HS-27A (cell line): ENCODE data around the gene LHFPL2.

Experiments
- DNase-seq: peaks from one replicate; pipeline ENCODE4 v3.0.0-alpha.2; 2012; ENCODE audit warnings: low read depth, missing footprints

LHFPL2 gene

DNA sequence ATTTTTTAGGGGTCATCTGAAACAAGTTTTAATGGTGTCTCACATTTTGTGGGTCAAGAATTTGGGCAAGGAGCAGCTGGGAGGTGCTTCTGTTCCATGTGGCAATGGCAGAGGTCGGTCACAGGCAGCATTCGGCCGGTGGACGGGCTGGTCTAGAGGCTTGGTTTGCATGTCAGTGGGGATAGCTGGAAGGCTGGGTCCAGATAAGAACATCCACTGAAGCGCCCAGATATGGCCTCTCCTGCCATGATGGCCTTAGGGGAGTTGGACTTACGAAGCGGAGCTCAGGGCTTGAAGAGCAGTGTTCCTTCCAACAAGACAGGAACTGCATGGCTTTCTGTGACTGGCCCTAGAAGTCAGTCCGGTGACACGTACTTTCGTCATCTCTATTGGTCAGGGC is 30.3 kb downstream of the LHFPL2 start:
- DNase-seq = no peak

DNA sequence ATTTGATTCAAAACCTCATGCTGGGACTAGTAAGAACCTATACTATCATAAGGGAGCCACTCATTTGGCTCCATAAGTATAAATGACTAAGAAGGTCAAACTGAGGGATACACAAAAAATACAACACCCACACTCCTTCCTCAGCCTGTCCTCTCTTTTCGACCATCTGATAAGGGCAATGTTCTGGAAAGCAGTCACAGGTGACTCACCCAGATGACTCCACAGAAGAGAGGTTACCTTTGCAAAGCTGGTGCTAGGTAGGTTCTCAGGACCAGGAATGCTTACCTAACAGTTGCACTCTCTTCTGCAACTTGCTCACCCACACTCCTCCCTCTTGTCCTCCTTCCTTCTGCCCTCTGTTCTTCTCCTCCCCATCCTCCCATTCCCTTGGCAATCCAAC is 32.9 kb downstream of the LHFPL2 start:
- no peak for DNase-seq

DNA sequence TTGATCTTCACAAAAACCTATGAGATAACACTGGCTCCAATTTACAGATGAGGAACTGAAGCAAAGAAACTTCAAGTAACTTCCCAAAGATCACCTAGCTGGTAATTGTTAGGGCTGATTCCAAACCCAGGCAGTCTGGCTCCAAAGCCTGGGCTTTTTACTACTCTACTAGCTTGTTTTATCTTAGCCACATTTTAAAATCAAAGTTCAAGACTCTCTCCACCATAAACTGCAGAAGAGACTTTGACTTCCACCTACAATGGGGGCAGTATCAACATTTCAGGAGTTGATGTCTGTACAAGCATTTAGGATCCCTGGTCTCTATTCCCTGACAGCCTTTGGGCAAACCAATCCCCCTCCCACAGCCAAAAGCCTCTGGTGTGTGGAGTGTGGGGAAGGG is 33.8 kb downstream of the LHFPL2 start:
- DNase-seq = no peak

DNA sequence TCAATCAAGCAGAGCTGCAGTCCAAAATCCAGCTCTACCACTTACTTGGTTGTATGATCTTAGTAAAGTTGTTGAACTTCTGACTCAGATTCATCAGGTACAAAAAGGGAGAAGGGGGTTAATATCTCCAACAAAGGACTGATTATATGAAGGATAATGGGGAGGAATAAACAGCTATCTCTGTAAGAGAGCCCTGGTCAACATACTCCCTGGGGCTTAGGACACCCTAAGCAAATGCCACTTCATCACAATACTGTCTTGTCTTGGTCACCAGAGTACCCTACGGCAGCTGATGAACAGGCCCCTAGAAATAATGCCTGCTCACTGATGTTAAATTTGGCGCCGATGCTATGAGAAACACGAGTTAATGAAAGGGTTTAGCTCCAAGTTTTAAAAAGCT is 34.8 kb downstream of the LHFPL2 start:
- DNase-seq = no peak

DNA sequence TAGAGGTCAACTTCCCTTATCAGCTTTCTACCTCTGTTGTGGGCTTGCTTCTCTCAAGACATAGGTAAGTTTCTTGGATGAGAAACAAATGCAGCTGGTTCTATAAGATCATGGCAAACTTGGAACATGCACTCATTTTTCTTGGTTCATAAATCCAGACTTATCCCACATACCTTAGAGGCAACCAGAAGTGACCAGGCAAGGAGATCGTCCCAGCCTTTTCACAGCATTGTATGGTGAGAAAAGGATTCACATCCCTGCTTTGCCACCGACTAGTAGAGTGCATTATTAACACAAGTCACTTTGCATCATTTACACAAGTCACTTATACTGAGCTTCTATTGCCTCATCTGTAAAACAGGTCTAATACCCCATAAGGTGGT is 35.4 kb downstream of the LHFPL2 start:
- no peak for DNase-seq

DNA sequence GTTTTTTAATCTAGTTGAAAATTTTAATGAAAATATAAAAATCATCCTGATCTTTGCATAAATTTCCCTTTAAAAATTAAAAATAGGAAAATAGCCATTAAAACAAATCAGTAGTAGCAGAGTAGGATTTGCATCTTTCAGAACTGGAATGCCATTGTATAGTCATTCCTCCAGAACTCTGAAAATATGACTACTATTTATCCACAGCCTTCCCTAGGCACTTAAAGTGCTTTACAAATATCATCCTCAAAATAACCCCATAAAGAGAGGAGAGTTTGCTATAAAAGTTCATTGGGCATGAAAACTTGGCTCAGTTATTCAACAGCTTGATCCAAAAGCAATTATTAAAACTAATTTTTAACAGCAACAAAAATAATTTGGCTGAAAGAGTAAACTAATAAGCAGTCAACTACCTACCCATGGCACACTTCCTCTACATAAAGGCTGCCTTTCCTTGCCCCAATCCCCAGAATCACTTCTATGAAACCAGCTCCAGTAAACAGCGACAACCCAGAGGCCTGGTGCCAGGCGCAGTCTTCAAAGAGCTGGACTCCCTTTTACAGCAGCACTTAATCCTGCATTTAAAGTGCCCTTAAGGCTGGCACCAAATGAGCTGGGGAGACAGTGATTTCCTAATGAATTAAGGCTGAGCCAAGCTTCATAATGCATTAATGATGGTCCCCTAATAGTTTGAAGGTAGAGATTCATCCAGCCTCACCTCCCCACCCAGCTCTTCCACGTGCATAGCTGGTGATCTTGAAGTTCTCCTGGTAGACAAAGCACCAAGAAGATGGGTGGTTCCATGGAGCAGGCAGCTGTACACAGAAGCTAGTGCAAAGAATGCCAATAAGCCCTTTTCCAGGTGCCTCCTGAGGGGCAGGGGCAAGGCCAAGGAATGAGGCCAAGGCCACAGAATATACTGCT is 36.1 kb downstream of the LHFPL2 start:
- no peak for DNase-seq

DNA sequence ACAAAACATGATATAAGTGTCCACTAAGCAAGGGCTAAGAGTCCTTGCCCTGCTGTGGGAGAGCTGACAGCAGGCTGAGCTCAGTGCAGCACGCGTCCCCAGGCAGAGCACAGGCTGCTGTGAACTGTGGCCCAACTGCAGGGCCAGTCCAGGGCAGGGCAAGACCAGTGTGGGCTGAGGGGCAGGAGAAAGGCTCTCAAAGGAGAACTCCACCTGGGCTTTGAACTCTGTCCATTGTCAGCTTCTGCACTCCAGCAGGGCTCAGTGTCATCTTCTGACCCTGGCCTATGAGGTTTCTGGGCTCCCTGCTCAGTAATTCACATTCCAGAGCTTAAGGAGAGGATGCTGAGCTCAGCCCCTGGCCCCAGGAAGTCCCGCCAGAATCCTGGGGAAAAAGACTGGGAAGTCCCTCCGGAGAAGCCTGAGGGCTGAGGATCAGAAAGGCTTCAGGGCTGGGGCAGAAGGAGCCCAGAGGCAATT is 37.4 kb downstream of the LHFPL2 start:
- no peak for DNase-seq

DNA sequence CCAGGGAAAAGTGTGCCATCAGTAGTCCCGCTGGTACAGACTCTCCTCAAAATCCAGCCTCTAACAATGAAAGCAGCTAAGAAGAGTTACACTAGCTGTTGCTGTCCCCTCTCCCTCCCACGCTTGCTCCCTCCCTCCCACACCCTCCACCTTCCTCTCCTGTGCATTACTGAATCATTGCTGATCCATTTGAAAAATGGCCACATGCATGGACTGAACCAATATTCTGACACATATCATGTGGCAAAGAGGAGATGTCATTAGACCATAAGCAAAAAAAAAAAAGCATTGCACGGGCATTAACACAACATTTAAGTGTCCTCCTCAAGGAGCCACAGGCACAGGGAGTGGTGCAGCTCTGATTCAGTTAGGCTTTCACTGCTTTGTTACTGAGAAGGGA is 37.9 kb downstream of the LHFPL2 start:
- no peak for DNase-seq

DNA sequence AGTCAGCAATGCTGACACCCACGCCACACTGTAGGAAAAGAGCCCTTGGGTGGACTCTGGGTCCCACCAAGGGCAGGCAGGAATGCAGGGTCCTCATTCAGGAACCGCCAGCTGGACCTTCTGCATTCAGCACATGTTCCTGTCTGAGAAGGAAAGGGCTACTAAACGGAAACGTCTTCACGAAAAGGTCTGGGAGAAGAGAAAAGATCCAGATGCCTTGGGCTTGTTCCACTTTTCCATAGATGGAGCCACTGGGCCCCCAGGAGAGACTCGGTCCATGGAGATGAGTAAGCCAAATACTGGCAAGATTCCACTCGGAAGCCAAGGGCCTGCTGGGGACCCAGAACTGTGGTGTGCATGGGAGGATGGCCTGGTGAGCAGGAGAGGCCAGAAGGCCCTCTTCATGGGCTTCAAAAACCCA is 38.4 kb downstream of the LHFPL2 start:
- peak; percentile 46 for DNase-seq

DNA sequence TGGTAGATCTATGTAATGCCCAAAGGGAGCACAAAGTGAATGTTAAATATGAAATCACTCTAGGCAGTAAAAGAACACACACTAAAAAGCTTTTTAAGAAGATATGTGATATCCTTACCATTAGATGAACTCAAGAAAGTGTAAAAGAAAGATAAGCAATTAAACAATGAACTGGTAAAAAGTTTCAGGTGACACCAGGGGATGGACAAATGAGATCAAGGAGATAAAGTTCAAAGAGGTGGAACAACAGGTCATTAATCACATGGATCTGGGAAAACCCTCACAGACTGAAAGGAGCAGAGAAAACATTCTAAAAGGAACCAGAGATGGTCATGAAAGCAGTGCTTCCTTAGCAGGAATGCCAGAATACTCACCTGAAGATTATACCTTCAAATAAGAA is 40.7 kb downstream of the LHFPL2 start:
- DNase-seq = no peak

DNA sequence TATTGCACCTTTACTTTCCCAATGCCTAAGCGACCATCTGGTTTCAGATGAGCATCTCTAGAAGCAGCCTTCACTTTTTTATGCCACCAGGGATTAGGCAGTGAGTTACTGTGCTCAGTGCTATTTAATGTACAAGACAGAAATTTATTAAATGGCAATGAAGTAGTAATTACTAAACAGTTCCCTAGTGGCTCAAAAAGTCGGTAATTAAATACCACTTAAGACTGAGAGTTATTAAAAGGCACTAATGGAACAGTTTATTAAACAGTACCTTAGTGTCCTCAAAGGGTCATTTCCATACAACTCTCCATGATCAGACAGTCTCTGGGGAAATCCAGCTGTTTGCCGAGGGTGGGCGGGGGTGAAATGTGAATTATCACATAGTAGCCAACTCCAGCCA is 42.3 kb downstream of the LHFPL2 start:
- no peak for DNase-seq

DNA sequence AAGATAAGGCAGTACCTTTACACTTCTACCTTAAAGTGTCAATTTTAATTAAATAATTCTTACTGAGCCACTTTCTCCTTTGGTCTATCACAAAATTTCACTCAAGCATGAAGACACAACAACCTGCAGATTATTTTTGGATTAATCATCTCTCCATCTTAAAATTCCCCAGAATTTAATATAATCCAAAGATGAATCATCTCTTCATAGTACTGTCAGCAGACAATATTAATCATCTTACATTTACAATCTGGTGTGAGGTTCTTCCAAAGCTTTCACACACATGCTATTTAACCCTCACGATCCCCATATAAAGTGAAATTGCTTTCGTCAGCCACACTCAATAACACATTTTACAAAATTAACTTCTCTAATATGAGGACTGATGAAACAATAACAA is 43.0 kb downstream of the LHFPL2 start:
- DNase-seq = no peak

DNA sequence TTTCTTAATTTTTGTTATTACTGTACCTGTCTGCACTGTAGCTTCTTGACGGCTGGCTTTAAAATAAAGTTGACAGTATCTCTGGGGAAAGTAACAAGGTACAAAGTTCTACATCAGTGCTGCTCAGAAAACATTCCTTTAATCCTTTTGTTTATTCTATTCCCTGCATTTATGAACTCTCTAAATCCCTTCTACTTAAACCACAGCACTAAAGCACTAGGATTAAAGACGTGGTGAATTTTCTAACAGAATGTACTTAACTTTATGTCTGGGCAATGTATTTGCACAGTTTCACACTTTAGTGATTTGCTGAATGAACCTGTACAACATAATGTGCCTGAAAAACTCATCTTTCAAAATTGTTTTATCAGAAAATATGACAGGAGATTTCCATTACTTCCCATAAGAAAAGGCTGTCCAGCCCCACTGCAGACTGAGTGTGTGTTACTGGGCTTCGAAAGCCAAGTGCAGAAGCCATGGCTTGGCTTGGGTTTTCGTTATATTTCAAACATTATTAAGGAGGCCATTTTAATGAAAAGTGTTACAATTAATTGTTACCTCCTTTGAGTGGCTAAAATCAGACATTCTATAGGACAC is 43.8 kb downstream of the LHFPL2 start:
- DNase-seq = no peak

DNA sequence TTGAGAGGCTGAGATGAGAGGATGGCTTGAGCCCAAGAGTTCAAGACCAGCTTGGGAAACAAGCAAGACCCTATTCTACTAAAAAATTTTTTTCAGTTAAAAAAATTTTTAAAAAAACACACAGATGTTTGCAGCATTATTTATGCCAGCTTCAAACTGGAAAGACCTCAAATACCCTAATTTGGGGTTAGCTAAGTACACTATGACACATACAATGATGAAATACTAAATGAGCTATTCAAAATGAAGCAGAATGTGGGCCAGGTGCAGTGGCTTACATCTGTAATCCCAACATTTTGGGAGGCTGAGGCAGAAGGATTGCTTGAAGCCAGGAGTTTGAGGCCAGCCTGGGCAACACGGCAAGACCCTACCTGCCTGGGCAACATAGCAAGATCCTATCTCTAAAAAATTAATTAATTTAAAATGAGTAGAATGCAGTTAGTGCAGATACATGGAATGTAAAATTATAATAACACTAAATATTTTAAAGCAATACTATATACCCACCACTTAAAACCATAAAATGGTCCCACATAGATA is 44.9 kb downstream of the LHFPL2 start:
- DNase-seq = no peak

DNA sequence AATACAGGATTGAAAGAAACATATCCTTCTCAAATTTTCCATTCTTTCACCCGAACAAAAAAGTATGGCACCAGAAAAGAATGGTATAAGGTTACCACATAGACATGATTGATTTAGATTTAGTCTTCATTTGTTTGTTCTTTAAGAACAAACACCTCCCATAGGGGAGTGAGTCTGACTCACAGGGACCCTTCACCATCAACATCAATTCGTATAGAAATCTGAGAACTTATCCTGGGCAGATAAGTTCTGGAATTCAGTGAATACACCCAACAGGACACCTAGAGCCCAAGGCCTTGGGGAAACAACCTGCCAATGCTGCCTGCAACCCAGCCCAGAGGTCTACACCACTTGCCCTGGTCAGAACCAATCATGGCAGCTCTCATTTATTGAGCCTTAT is 46.2 kb downstream of the LHFPL2 start:
- DNase-seq = no peak

DNA sequence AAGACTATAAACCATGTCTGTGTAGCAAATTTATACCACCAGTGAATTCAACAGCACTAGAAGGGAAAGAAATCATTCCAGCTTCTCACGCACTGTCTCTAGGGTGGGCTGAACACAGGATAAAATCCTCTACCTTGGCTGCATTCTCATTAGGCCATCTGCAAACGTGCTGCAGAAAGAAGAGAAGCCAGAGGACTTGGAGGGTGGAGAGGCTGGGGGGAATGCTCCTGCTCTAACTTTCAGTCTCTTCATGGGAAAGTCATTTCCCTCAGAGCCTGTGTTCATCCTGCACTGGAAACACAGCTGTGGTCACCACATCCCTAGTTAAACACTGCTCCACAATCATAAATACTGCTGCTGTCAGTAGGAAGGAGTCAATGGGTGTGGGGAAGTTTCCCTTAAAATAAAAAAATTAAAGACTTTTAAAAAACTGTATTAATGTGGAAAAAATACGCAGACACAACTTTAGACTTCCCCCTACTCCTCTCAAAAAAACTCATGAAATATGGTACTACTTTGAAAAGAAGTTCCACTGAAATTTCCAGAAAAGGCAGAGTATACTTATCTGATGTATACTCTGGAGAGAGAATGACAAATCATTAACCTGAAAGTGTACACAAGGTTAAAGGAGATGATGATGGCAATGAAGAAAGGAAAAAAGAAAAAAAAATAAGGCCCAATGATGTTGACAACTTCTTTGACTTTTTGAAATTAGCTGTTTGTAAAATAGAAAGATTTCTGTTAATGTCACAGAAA is 46.8 kb downstream of the LHFPL2 start:
- DNase-seq = no peak

DNA sequence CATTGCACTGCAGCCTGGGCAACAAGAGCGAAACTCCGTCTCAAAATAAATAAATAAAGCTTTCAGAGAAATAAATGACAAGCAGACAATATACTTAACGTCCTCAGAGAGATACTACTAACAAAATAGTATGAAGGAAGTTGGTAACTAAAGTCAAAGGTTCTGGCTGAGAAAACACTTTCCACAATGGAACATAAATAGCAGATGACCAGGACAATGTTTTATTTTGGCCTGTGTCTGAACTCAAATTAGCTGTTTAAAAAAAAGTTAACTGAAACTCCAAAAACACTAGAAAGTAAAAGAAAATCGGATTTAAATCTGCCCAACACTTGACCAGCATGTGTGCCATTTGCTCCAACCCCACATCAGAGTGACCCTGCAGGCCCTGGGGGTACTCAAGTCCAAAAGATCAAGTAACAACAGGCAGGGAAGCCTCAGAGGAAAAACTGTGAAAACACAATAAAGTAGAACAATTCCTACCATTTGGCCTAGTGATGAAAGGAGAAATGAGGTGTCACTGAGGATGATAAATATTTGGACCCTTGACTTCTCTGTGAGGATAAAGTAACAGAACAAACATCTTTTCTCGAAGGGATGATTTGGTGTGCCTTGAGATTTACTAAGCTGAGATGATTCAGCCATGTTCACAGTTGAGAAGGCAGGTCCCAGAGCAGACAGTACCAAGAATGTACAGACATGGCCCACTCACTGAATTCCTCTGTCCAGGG is 47.7 kb downstream of the LHFPL2 start:
- no peak for DNase-seq

DNA sequence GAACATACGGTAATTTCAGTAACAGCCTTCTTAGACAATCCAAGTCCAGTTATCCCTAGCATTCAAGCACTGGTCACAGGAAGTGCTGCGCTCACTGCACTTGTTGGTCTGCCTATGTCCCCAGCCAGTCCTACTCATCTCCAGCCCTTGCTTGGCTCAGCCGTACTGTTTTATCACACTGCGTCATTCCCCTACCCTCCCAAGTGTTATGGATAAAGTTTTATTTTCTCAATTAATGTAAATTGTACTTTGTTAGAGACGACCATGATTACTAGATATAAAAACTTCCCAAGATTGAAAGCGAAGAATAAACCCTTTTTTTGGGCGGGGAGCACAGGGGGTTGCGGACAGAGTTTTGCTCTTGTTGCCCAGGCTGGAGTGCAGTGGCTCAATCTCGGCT is 49.6 kb downstream of the LHFPL2 start:
- no peak for DNase-seq

DNA sequence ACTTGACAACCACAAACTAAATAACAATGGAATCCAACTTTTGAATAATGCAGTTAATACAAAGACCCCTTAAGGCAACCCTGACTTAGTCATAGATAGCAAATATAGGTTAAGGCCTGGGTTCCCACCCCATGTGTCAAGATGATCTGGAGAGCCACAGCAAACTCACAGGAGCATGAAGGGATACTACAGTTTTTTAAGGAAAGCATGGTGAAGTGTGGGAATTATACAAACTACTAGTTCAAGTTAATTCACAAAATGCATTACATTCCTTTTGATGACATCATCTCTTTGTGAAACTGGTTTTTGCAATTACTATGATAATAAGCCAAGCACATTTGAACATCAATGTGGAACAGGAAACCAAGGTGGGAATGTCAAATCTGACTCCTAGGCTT is 50.6 kb downstream of the LHFPL2 start:
- DNase-seq = no peak

DNA sequence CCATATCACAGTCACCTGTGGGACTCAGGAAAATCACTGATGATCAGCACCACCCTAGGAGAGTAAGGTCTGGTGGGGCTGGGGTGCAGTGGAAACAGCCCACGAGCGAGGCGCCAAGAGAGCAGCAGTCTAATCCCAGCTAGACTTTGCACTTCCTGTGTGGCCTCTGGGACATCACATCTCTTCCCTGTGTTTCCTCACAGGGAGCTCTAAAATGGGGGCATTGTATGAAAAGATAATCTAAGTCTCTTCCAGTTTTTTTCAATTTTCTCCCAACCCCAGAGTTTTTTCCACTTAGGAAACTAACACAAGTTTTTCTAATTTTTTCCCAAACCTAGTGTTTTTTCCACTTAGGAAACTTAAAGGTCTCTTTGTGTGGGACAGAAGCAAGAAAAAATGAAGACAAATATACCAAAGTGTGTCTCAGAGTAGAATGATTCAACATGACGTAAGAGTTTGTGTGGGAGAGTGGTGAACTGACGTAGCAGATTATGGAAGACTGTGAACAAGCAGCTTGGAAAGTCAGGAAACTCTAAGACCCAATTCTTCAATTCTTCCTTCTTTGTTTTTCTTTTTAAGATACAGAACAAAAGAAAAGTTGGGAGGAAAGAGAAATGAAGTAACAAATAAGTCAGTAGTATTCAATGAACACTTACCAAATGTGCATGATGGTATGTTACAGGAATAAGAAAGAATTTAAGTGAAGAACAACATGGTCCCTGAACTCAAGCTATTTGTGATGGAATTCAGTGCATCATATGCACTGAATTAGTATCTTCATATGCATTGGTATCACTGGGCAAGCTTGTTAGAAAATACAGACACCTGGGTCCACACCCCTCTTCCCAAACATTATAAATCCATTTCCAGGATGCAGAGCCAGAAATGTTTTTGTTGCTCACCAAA is 51.3 kb downstream of the LHFPL2 start:
- DNase-seq = no peak

DNA sequence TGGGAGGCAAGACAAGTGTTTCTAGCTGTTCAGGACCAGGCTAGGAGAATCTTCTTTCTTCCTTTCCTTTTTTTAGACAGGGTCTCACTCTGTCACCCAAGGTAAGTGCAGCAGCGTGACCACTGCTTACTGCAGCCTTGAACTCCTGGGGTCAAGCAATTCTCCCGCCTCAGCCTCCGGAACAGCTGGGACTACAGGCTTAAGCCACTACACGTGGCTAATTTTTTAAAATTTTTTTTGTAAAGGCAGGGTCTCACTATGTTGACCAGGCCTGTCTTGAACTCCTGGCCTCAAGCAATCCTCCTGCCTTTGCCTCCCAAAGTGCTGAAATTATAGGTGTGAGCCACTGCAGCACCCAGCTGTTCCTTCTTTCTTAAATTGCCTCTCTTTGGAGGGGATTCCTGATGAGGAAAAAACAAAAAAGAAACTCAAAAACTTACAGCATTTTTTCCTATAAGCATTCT is 53.1 kb downstream of the LHFPL2 start:
- no peak for DNase-seq
